T-helper 1 cell treated with Interleukin-12 subunit alpha and Interleukin-12 subunit beta and Interleukin-4 antibody, amounts not matched to agents 30 ng/mL and 1 ng/mL, for 36 hours (primary cell): ENCODE data around the gene AFF3. TPM values are rescaled to one million over a fixed set of nuclear protein-coding genes. Genes with fewer than 3 reads are reported as not detected.
"Not testable (repeated sequence)": the region's sequence is repeated elsewhere in the genome, so short reads cannot be mapped to it uniquely, and the experiment has no call there.

ENCODE experiments used
- intact Hi-C: fragments of 100-400 bp; cut with micrococcal nuclease; formaldehyde crosslinking; loops from one replicate; pipeline ENCODE4 v1.15.1; 2024
- total RNA-seq: library from RNA; stranded (reverse); gene quantifications from 2 replicates; pipeline ENCODE4 v1.2.3, GENCODE V29; 2022

The AFF3 gene
- total RNA-seq, 1 donor from 2014 or later = 1.2 TPM

DNA sequence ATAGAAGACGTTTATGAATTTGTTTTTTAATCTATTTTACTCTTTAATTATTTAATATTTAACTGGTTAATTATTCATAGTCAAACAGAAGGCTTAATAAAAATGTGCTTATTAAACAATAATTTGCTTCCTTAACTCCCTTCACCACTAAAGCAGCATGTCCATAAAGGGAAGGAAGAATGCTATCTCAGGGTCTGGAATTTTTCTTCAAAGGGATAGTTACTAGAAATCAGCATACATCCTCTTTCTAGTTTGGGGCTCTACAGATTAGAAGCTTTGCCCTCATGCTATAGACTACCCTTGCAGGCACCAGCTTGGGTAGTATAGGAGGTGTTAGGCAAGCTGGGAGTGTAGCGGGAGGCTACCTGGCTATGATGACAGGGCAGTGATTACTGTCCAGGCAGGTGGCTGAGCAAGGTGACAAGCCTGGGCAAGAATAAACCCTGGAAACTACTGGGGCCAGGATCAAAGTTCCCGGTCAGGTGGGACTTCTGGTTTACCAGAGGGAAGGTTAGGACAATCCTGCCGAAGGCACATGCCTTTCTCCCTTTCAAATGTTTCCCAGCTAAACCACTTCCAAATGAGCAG lies 376.6 kb downstream of the AFF3 start:
- intact Hi-C loops = no loop called here

DNA sequence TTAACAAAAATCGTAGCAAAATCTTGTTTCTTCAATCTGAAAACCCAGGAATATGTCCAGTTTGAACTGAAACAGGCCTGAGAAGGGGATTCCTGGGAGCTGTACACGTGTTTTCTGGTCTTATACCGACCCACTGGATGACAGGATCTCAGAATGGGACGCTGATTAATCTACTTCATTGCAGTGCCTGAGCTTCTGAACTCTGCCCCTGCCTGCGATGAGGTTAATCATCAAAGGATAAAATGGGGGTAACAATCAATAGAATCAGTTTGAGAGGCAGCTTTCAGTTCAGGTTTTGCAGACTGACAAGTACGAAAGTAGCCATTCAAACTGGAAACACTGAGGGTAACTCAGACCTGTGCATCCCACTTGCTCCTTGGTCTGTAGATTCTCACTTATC lies 378.6 kb downstream of the AFF3 start:
- intact Hi-C loops = no loop called here

DNA sequence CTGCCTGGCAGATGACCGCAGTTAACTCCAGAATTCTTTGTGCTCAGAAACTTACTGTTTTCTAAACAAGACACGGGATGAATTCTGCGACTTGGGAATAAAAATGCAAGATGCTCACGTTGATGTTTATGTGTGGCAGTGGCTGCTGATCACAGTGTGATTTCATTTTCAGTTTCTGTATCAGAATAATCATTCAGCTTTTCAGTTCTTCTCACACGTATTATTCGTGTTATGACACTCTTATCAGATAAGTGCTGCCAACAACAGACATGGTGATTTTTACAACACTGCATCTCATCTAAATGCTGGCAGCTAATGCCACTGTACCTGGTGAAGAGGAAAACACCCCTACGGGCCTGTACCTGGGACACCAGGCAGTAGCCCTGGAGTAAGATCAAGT lies 379.7 kb downstream of the AFF3 start:
- intact Hi-C loops = no loop called here

DNA sequence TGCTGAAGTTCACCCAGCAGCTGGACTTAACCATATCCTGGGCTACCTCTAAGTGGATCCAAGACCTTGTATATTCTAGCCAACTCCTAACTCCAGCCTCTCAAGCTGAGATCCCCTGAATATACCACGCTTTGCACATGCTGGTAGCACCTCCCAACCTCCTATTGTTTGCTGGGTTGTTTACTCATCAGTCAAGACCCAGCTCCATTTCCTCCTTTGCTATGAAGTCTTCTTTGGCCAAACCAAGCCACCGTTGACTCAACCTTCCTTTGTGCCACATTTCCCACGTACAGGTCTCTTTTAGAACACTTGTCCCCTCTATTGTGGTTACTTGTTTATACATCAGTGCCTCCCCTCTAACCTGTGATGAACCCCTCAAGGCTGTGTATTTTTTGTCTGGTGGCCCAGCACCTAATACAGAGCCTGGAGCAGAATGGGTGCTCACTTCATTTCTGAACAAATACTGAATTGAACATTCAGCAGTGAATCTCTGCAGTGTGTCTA lies 384.7 kb downstream of the AFF3 start:
- intact Hi-C loops = no loop called here

DNA sequence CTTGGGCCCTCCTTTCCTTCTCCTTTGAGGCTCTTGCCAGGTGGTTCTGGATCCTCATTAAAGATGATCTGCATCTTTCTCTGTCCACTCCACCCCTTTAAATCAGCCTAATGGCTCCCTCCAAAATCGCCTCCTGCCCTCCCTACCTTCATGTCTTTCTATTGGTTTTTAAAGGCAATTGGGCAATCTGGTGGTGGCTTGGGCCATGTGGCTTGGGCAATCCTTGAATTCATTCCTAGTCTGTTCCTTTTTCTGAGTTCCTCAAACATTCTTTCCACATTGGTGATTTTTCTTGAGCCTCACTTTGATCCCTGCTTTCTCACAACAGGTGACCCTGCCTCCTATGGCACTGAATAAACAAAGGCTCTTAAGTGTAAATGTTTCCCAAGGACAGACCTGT lies 386.3 kb downstream of the AFF3 start:
- intact Hi-C loops = no loop called here

DNA sequence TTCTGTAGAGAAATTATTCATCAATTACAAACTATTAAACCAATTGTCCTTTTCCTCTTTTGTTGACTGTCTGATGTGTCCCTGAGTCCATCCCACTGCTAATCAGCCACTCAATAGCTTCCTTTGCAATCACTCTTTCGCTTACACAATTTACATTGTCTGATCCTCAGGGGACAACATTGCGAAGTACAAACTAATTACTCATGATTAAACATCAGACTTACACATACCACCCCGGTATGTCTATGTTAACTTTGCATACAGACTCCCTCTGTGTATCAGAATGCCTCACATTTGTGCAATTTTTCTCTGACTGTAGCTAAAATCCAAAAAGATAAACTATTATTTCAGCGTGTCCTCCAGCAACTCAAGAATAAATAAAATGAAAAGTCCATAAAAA lies 388.2 kb downstream of the AFF3 start:
- intact Hi-C loops = no loop called here

DNA sequence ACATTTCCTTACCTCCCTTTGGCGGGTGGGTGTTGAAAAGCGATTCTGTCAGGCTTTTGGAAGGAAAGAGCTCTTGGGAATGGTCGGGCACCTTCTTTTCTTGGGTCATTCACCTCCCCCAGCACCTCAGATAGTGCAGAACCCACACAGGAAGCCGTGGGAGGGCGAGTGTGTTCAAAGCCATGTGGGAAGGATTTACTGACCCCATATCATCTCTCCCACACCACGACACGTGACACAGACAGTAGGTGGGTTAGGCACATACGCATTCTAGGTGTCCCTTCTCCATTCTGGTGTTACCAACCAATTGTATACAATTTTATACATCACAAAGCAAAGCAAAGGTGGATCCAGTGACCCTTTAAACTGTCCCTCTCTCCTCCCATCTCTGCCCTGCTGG lies 388.9 kb downstream of the AFF3 start:
- intact Hi-C loops = no loop called here

DNA sequence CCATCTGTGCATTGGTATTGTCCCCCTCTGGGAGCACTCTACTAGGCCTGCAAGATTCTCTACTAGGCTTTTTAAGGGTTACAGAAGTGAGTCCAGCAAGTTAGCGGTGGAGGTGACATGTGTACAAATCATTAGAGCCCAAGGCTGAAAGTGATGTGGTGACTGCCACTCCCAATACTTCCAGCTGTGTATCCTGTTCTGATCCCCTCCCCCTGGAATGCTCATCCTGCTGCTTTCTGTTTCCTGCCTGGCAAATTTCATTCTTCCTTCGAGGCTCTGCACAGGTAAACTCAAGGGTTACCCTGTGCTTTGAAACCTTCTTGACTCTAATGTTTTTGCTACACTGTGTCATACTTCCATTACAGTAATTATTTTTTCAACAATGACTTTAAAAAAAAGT lies 394.0 kb downstream of the AFF3 start:
- intact Hi-C loops = no loop called here

DNA sequence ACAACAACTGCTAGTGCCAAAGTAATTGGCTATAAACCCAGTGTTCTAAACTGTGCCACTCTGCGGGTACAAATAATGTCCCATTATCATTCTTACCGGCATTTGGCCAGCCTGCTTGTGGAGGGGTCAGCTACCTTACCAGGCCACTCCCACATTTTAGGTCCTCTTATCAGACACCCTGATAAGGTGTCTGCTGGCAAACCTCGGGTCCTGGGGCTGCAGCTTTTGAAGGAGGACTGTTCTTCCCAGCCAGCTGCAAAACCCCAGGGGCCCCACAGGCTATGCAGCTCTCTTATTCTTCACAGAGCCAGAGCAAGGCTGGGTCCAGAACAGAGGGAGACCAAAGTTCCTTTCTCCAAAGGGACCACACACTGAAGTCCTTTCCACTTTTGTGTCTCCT lies 394.5 kb downstream of the AFF3 start:
- intact Hi-C loops = no loop called here

DNA sequence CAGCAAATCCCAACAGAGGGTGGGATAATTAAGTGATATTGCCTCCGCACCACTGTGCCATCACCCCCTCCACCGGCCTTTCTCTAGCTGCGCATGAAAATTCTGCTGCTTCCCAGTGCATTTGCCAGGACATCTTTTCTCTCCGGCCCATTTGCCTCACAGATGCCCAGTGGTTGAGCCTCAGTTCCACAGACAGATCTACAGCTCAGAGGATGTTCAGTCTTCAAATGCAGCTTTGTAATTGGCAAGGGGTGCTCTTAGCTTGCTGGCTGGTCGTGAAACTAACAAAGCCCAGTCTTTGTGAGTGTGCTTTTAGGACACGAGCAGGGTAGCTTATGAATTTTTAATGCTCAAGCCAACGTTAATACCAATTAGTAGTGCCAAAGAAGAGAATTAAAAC lies 399.2 kb downstream of the AFF3 start:
- intact Hi-C loops = no loop called here

DNA sequence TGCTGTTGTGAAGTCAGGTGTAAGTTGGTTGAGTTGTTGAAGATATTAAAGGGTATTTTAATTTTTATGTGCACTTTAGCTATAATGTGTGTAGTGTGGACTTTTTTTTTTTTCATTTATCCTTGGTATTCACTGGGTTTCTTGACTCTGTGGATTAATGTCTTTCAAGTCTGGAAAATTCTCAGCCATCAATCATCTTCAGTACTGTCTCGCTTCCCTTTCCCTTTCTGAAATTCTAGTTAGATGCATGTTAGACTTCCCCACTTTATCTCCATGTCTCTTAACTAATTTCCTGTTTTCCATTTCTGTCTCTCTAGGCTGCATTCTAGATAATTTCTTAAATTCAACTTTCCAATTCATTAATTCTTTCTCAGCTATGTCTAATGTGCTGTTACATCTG lies 404.9 kb downstream of the AFF3 start:
- intact Hi-C loops = no loop called here

DNA sequence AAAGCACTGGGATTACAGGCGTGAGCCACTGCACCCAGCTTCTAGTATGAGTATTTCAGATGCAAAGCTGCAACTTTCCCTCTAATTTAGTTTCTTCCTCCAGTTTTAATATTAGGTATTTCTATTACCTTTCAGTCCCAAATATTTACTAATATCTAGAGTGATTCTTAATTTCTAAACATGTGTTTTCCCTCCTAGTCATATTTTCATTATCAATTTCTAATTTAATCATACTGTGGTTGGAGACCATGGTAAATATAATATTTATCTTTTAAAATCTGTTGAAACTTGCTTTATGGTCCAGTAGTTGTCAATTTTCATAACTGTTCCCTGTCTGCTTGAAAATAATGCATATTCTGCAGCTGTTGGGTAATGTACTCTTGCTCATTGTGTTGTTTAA lies 406.6 kb downstream of the AFF3 start:
- intact Hi-C loops = no loop called here

DNA sequence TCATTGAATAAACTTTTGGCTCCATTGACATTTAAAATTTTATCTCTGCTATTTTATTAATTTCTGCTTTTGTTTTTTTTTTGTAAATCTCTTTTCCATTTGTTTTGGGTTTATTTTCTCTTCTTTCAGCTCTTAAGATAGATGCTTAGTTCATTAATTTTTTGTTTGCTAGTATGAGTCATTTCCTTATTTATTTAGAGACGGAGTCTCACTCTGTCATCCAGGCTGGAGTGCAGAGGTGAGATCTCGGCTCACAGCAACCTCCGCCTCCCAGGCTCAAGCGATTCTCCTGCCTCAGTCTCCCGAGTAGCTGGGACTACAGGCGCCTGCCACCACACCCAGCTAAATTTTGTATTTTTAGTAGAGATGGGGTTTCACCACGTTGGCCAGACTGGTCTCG lies 407.1 kb downstream of the AFF3 start:
- intact Hi-C loops = not testable (repeated sequence)

DNA sequence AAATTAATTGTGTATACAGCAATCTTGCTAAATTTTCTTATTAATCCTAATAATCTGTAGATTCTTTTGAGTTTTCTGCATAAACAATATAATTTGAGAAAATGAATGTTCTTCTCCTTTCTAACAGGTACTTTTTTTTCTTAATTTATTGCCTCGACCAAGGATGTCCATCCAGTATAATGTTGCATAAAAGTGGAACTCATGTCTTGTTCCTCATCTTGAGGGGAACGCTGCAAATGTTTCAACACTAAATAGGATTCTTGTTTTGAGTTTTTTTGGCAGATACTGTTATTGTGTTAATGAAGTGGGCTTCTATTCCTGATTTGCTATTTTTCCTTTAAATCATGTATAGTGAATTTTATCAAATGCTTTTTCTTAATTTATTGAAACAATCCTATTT lies 408.2 kb downstream of the AFF3 start:
- intact Hi-C loops = no loop called here

DNA sequence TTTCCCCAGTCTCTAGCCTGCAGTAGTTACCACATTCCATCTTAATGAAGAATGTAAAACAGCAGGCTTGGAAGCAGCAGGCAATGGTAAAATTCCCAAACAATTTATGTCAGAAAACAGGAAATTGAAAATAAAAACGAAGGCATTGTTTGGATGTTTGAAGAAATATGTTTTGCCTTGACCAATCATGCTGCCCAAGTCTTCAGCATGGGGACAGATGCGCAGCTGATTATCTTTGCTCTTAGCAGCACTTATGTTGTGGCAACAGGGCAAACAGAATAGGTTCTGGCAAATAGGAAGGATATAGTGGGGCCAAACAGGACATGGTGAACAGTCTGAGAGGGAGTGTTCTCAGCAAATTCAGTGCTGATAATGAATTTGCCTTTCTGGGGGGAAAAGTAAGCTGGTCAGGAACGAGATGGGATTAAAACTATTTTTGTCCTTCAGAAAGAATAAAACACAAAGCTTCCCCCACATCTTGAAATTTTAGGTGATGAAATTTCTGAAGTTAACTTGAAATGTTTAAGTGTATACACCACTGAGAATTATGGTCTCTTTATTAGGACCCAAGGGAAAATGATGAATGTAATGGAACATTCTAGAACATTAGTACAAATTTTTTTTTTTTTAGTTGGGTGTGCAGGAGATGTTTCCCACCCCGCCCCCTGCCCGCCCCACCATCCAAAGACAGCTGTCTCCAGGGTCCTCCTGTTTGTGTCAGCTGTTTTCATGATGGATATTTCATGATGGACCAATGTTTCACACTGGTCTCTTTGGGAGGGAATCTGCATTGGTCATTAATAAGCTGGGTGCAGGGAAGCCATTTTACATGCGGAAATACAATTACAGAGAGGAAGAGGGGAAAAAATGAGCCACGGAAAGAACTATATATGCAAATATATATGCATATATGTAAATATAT lies 413.0 kb downstream of the AFF3 start:
- intact Hi-C loops = no loop called here

DNA sequence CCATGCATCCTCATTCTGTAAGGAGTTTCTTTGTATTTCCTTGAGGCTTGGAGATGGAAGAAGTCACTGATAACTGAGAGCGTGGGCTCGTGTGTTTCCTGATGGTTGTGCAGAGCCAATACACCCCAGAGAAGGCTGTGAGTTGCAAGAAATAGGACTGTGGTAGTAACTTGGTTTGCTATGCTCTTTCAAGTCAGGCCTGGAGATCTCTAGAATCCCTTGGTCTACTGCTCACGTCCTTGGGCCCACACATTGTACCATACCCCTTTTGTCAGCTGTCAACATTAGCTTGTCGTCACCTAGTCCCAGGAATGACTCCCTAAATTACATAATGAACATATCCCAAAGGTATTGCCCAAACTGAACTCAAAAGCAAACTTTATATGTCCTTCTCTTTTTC lies 414.2 kb downstream of the AFF3 start:
- intact Hi-C loops = no loop called here

DNA sequence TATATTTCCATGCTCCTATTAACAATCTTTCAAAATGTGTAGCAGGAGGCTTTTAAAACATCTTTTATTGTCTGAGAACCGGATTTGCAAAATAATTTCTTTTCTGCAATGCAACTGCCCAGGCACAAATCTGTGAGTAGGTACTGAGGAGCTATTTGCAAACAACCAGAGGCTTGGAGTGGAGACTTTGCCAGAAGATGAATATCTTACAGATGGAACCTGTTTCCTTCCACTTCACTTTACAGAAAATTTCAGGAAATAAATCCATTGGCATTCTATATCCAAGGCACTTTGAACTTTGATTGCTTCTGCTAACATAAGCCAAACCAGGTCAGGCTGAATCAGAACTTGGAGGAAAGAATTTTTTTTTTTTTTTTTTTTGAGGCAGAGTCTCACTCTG lies 415.2 kb downstream of the AFF3 start:
- intact Hi-C loops = no loop called here

DNA sequence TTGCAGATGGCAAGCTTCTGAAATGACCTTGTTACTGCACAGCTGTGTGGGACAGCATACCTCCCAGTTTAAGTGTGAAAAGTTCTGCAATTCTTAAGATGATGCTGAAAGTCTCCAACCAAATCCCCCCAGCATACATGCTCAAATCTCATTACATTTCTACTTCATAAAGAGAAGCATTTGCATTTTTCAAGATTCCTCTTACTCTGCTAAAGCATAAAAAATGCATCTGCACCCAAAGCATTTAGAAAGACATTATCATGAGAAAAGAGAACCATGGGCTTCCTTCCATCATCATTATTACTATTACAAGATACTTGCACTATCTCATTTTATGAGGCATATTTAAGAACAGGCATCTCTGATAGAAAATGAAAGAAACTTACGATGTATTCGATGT lies 415.7 kb downstream of the AFF3 start:
- intact Hi-C loops = no loop called here

DNA sequence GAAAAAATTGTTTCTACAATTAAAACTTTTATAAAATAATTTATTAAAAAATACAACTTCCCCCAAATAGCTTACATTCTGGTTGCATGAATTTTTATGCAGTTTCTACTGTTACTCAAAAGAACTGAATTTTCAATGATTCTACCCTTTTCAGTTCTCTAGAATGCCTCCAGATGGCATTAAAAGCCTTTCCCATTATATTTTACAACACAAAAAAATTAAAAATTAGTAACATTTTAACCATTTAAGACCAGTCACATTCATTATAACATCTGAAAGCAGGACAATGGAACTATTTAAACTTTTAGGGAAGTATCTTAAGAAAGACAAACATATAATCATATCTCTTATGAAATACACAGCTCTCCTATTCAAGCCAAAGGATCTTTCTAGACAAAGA lies 416.6 kb downstream of the AFF3 start:
- intact Hi-C loops = no loop called here

DNA sequence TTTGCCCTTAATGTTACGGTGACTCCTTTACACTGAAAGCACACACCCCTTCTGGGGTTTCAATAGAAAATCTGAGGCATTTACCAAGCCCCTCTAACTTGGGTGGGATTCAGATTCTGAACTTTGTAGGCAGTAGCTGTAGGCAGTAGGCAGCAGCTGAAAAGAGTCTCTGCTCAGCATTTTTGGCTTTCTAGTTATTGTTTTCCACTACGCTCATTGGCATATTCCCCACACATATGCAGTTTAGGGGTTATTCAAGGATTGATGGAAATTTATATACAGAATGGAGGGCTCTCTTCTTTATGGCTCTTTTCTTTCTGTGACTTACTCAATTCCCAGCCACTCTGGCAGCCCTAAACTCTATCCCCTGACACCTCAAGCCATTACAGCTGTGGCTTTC lies 419.9 kb downstream of the AFF3 start:
- intact Hi-C loops = no loop called here

DNA sequence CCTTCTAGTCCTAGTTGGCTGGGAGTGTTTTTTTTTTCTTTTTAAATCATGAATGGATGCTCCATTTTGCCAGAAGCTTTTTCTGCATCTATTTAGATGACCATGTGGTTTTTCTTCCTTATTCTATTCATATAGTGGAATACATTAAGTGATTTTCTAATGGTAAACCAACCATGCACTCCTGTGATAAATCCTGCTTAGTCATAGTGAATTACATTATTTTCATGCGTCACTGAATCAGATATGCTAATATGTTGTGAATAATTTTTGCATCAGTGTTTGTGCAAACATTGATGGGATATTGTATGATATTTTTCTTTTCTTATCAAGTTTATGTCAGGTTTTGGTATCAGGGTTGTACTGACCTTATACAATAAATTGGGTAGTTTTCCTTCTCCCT lies 423.3 kb downstream of the AFF3 start:
- intact Hi-C loops = no loop called here

DNA sequence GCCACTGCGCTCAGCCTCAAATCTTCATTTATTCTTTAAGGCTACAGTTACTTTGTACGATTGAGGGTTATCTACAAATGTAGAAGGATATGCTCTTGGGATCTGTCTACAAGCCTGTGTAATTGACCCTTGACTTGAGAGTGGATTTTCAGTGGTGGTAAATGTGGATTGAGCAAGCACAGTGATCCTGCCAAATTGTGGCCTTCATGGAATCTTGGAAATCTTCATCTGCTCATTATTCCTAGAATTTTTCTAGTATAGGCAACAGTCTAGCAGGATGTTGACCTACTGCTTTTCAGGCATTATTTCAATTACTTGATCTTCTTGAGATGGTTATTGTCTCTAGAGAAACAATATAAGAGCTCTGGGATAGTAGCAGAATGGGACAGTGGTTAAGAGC lies 426.4 kb downstream of the AFF3 start:
- intact Hi-C loops = no loop called here

DNA sequence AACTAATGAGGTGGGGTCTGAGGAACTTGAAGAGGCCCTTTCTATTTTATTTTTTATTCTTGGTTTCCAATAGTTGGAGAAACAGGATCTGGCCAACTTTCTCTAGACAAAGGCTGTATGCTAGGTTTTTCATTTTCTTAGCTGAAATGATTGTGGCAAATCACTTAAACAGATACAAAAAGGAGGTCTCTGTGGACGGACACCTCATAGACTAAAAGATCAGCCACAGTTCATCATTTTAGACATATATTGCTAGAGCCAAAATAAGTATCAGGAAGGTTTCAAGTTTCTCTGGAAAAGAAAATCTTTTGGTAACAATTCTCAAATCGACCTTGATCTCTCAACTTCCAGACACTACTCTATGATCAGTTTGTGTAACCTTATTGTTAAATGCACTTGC lies 428.0 kb downstream of the AFF3 start:
- intact Hi-C loops = no loop called here
